GM19099 (cell line): ENCODE data around the gene SMURF1.

Experiments
- POLR2A ChIP-seq: IDR thresholded peaks from 3 replicates; pipeline ENCODE4 v1.6.1; 2011; ENCODE audit warnings: low read depth; ENCODE audit not compliant: insufficient read length; ENCODE audit errors: extremely low read depth

The SMURF1 gene

GRCh38 chr7:99096124-99096887 is 47.6 kb downstream of the SMURF1 start:
- TF ChIP-seq POLR2A = no peak

DNA sequence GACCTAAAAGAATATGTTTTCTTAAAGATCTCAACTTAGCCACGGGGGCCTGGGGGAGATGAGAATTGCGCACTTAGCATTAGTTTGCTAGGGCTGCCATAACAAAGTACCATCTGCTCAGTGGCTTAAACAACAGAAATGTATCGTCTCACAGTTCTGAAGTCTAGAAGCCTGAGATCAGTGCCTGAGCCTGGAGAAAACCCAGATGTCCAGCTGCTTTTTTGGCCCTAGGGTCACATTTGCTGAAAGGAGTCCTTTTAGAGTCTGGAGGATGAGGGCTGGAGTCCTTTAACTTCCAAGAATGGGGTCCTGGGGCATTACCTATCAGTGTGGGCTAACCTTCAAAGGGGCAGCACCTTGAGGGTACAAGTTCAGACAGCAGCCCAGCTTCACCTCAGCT is 48.2 kb downstream of the SMURF1 start:
- no peak for TF ChIP-seq POLR2A

GRCh38 chr7:99094401-99094800 is 49.5 kb downstream of the SMURF1 start:
- no peak for TF ChIP-seq POLR2A

DNA sequence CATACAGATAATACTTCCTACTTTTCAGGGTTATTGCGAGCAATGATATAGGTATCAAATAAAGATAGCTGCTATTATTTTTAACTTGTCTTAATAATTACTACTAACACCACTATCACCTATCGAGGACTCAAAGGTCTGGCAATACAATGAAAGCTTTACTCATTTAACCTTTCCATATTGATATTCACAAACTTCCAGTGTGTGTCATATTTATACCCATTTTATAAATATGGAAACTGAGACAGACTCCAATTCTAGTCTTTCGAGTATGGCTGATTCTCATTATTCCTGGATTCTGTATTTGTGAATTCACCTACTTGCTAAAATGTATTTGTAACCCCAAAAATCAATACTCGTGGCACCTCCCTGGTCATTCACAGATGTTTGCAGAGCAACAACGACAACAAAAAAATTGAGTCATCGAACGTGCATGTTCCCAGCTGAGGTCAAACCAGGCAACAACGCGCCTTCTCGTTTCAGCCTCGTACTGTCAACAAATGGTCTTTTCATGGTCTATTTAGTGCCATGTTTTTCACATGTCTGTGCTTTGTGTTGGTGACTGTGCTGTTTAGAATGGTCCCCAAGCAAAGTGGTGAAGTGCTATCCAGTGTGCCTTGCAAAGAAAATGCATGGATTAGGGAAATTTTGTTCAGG is 51.7 kb downstream of the SMURF1 start:
- TF ChIP-seq POLR2A = no peak

DNA sequence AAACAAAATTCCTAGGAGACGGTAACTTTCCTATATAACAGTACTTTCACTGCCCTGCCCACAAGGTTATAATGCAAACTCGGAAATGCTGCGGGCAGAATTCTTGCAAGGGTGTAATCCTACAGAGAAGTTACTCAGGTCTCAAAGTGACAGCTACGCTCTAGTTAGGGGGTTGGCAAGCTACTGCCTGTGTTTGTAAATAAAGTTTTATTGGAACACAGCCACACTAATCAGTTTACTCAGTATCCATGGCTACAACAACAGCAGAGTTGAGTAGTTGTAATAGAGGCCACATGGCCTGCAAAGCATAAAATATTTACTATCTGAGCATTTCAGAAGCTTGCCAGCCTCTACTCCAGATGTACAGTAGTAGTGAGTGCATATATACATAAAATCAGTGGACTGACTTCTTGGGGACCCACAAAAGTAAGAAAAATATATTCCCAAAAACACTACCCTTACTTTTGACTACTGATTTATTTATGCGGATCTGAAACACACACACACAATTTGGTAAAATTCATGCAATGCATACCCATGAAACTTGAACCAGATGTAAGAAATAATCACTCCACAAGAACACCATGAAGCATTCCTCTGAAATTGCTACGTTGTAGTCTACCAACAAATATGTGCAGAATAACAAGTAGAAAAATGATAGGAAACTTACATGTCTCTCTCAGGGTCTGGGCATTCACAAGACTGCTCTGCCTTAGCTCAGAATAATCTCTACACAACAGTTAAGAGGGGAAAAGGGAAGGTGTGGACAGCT is 53.0 kb downstream of the SMURF1 start:
- no peak for TF ChIP-seq POLR2A

DNA sequence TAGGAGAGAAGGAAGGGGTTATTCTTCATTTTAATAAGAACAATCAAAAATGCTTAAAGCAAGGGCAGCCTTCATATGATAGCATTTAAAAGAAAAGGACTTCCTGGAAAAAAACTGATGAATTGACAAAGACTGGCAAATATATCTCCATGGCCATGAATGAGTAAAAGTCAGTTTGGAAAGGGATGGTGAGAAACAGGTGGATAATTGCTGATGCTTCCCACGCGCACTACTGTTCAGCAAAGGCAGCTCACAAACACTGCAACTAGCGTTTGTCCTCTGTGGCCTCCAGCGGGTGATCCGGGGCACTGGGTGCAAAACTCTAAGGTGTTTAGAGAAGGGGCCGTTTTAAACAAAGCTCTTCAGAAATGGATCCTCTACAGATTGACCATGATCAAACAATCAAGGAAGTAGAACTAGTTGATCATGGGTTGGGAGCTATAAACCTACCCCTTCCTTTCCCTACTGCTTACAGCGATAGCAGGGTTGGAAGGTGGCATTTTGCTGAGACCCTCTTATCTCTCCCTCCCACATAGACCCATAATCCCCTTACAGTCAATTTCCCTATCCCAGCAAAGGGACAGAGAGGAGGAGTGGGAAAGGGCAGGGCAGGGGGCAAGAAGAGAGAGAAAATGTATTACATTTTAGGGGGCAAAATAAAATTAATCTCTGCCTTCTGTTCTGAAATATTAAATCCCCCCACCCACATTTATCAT is 53.8 kb downstream of the SMURF1 start:
- no peak for TF ChIP-seq POLR2A

DNA sequence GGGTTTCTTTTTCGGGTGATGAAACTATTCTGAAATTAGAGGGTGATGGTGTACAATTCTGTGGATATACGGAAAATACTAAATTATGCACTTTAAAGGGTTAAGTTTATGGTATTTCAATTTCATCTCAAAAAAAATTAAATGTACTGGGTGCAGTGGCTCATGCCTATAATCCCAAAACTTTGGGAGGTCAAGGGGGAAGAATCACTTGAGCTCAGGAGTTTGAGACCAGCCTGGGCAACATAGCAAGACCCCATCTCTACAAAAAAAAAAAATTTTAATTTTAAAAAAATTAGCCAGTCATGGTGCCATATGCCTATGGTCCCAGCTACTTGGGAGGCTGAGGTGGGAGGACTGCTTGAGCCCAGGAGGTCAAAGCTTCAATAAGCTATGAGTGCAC is 57.0 kb downstream of the SMURF1 start:
- TF ChIP-seq POLR2A = no peak

DNA sequence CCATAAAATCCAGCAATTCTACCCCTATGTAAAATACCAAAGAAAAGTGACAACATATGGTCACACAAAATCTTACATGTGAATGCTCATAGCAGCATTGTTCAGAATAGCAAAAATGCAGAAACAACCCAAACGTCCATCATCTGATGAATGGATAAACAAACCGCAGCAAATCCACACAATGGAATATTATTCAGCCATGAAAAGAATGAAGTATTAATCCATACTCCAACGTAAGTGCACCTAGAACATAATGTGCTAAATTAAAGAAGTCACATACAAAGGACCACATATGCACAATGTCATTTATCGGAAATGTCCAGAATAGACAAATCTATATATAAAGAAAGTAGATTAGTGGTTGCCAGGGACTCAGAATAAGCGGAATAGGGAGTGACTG is 57.4 kb downstream of the SMURF1 start:
- no peak for TF ChIP-seq POLR2A

- TF ChIP-seq POLR2A = no peak
Observed at GRCh38 chr7:99083733-99084132, 60.2 kb downstream of the SMURF1 start.

DNA sequence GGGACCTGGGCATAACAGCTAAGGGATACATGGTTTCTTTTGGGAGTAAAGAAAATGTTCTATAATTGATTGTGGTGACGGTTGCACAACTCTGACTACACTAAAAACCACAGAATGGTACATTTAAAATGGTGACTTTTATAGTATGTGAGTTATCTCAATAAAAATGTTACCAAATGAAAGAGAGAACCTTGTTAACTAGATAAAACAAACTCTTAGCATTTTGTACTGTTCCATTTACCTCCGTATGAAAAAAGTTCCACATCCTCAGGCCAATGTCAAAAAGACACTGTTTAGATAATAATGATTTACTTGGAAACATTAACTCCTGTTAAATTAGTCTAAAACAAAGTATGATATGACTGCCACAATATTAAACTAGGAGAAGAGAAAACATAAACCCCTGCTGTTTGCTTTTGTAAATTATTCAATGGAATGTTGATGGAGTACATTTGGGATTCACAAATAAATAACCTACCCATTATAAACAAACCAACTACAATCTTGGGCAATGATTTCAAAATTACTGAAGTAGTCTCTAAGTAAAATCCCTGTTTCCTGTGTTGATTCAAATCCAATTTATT is 60.7 kb downstream of the SMURF1 start:
- no peak for TF ChIP-seq POLR2A

GRCh38 chr7:99080679-99081078 is 63.2 kb downstream of the SMURF1 start:
- TF ChIP-seq POLR2A = no peak

DNA sequence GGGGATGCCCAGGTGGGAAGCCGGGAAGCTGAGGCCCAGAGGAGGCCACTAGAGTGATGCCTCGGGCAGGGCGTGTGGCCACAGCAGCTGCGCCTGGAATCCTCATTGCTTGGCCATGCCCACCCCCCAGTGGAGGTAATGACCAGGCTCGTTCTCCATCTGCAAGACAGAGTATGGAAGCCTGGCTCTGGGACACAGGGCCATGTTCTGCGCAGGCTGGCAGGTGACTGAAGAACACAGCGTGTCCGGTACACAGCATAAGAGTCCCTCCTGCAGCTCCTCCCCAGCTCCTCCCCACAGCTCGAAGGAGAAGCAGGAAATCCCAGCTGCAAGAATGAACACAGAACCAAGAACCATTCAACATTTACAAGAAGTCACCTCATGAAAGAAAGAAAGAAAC is 64.8 kb downstream of the SMURF1 start:
- TF ChIP-seq POLR2A = no peak

GRCh38 chr7:99078416-99078815 is 65.5 kb downstream of the SMURF1 start:
- no peak for TF ChIP-seq POLR2A

DNA sequence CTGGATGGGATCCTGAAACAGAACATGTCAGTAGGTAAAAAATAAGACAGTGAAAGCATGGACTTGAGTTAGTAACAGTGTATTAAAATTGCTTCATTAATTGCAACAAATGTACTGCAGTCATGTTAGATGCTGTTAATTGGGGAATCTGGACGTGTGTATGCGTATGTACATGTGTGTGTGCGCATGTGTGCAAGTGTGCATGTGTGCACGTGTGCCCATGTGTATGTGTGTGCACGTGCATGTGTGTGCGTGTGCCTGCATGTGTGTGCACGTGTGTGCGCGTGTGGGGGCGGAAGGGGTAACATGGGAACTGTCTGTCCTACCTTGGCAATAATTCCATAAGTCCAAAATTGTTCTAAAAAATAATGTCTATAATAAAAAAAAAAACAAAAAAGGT is 67.3 kb downstream of the SMURF1 start:
- TF ChIP-seq POLR2A = no peak
